HepG2 (cell line): Measurements from ENCODE around the gene BEST2. TPM values are rescaled to one million over a fixed set of nuclear protein-coding genes. Genes with fewer than 3 reads are reported as not detected.

Source experiments
- CBX2 ChIP-seq, 2 experiments: fragments of 200-600 bp in 1 of 2; sonication (generic); formaldehyde crosslinking in 1 of 2; IDR thresholded peaks; 2 replicates each; pipeline versions ENCODE4 v1.7.0 to v1.8.1; 2018 to 2022; ENCODE audit warnings: low read depth in 2 of 2, low read length in 1 of 2, mild to moderate bottlenecking in 1 of 2, missing genetic modification reagents in 1 of 2
- CERS6 ChIP-seq: sonication (generic); formaldehyde crosslinking; IDR thresholded peaks from 2 replicates; pipeline ENCODE4 v1.5.0; 2020; ENCODE audit warnings: missing genetic modification reagents
- FIP1L1 ChIP-seq: fragments of 200-400 bp; formaldehyde crosslinking; IDR thresholded peaks from 2 replicates; pipeline ENCODE4 v1.6.1; 2018; ENCODE audit warnings: low read depth, mild to moderate bottlenecking, low read length, moderate library complexity, borderline replicate concordance; ENCODE audit not compliant: insufficient read depth
- FOXK1 ChIP-seq: sonication (generic); formaldehyde crosslinking; IDR thresholded peaks from 2 replicates; pipeline ENCODE4 v1.4.0; 2020; ENCODE audit warnings: low read depth, missing genetic modification reagents, borderline replicate concordance
- HCFC1 ChIP-seq: fragments of 150-350 bp; IDR thresholded peaks from 2 replicates; pipeline ENCODE4 v1.6.1; 2014; ENCODE audit warnings: low read depth, low read length
- HNF1B ChIP-seq: sonication (generic); formaldehyde crosslinking; IDR thresholded peaks from 2 replicates; pipeline ENCODE4 v1.5.1; 2020; ENCODE audit warnings: mild to moderate bottlenecking, moderate library complexity, missing genetic modification reagents
- HOXA5 ChIP-seq: sonication (generic); formaldehyde crosslinking; IDR thresholded peaks from 2 replicates; pipeline ENCODE4 v1.4.0; 2020; ENCODE audit warnings: missing genetic modification reagents
- IRF1 ChIP-seq: sonication (generic); formaldehyde crosslinking; IDR thresholded peaks from 2 replicates; pipeline ENCODE4 v1.4.0; 2020; ENCODE audit warnings: low read depth, mild to moderate bottlenecking, missing genetic modification reagents
- IRF2 ChIP-seq: IDR thresholded peaks from 2 replicates; pipeline ENCODE4 v1.6.1; 2018; ENCODE audit warnings: missing genetic modification reagents, missing compliant biosample characterization
- MAZ ChIP-seq, 2 experiments: sonication (generic) in 1 of 2; formaldehyde crosslinking in 1 of 2; IDR thresholded peaks; 2 replicates each; pipeline versions ENCODE4 v1.5.0 to v1.6.1; 2012 to 2020; ENCODE audit warnings: low read depth in 2 of 2, mild to moderate bottlenecking in 2 of 2, borderline replicate concordance in 1 of 2, improper control_type of control experiment in 1 of 2, low read length in 1 of 2, missing genetic modification reagents in 1 of 2, moderate library complexity in 1 of 2
- NAIF1 ChIP-seq: sonication (generic); formaldehyde crosslinking; IDR thresholded peaks from 2 replicates; pipeline ENCODE4 v1.5.0; 2020; ENCODE audit warnings: mild to moderate bottlenecking, missing genetic modification reagents, borderline replicate concordance
- NFIB ChIP-seq: sonication (generic); formaldehyde crosslinking; IDR thresholded peaks from 2 replicates; pipeline ENCODE4 v1.9.0; 2021; ENCODE audit warnings: missing genetic modification reagents, mild to moderate bottlenecking, borderline replicate concordance
- RFXAP ChIP-seq: sonication (generic); formaldehyde crosslinking; IDR thresholded peaks from 2 replicates; pipeline ENCODE4 v1.4.0; 2020; ENCODE audit warnings: missing genetic modification reagents, borderline replicate concordance
- SP1 ChIP-seq, 2 experiments: fragments of 450-650 bp in 1 of 2; sonication (generic) in 1 of 2; formaldehyde crosslinking in 1 of 2; IDR thresholded peaks; 2 replicates each; pipeline versions ENCODE4 v1.4.0 to v1.6.1; 2016 to 2020; ENCODE audit warnings: missing genetic modification reagents in 1 of 2
- U2AF1 ChIP-seq: fragments of 200-400 bp; formaldehyde crosslinking; optimal IDR thresholded peaks from 2 replicates; pipeline ENCODE3; 2017; ENCODE audit warnings: mild to moderate bottlenecking, low read depth, low read length
- ZC3H4 ChIP-seq: sonication (generic); formaldehyde crosslinking; IDR thresholded peaks from 2 replicates; pipeline ENCODE4 v1.4.0; 2020; ENCODE audit warnings: missing genetic modification reagents, borderline replicate concordance
- ZNF160 ChIP-seq: sonication (generic); formaldehyde crosslinking; IDR thresholded peaks from 2 replicates; pipeline ENCODE4 v1.8.0; 2022; ENCODE audit warnings: mild to moderate bottlenecking, inconsistent platforms, missing genetic modification reagents
- ZNF549 ChIP-seq: sonication (generic); formaldehyde crosslinking; IDR thresholded peaks from 2 replicates; pipeline ENCODE4 v1.5.0; 2020; ENCODE audit warnings: missing genetic modification reagents
- ZNF564 ChIP-seq: sonication (generic); formaldehyde crosslinking; IDR thresholded peaks from 2 replicates; pipeline ENCODE4 v1.8.1; 2023; ENCODE audit warnings: mild to moderate bottlenecking, missing genetic modification reagents
- ZNF572 ChIP-seq: sonication (generic); formaldehyde crosslinking; IDR thresholded peaks from 2 replicates; pipeline ENCODE4 v1.5.1; 2020; ENCODE audit warnings: mild to moderate bottlenecking, missing genetic modification reagents
- ZNF782 ChIP-seq: sonication (generic); formaldehyde crosslinking; IDR thresholded peaks from 2 replicates; pipeline ENCODE4 v1.4.0; 2020; ENCODE audit warnings: missing genetic modification reagents, mild to moderate bottlenecking, borderline replicate concordance
- ZNF784 ChIP-seq: sonication (generic); formaldehyde crosslinking; IDR thresholded peaks from 2 replicates; pipeline ENCODE4 v1.5.1; 2020; ENCODE audit warnings: missing genetic modification reagents, mild to moderate bottlenecking, borderline replicate concordance
- ZNF816 ChIP-seq: sonication (generic); formaldehyde crosslinking; IDR thresholded peaks from 2 replicates; pipeline ENCODE4 v1.8.0; 2022; ENCODE audit warnings: missing genetic modification reagents, mild to moderate bottlenecking, borderline replicate concordance
- polyA plus RNA-seq, 8 experiments: library from polyadenylated mRNA; depleted of rRNA in 3 of 8; stranded (reverse) in 7 of 8; unstranded in 1 of 8; fragments of >200 nt; fragmentation: Illumina TruSeq in 4 of 8; extraction: Trizol in 4 of 8; gene quantifications; 2 replicates each; pipeline versions ENCODE4 v1.2.1 to v1.2.3, GENCODE V29; 2011 to 2016; ENCODE audit warnings: low read depth in 4 of 8, missing spikeins in 1 of 8, mixed read lengths in 1 of 8; ENCODE audit not compliant: insufficient read depth in 1 of 8
- total RNA-seq, 5 experiments: library from RNA; depleted of rRNA; stranded (reverse); fragments of >200 nt; fragmentation: Illumina TruSeq; extraction: Trizol; gene quantifications; 2 replicates each; pipeline ENCODE4 v1.2.3, GENCODE V29; 2016; ENCODE audit warnings: low read depth in 1 of 5

Gene BEST2
- total and polyA plus RNA-seq, 2 of the 13 experiments (the other 11 are each of a cell fraction or from before 2014, with no cell fraction given), result not detected

GRCh38 chr19:12722566-12723380, 28.8 kb upstream of the BEST2 start (continued):
- TF ChIP-seq HCFC1, result peak; percentile 65
- 0 out of 2 replicates have a peak, but pooled peaks have one; percentile 24 for TF ChIP-seq HOXA5 (CRISPR knock-in tag)
- TF ChIP-seq NFIB, result no peak
- TF ChIP-seq U2AF1, result peak; percentile 89
- no peak for TF ChIP-seq ZNF564 (CRISPR knock-in tag)
- no peak for TF ChIP-seq NAIF1 (CRISPR knock-in tag)
- TF ChIP-seq FIP1L1, result no peak
- no peak for TF ChIP-seq ZNF160 (CRISPR knock-in tag)
- peak; percentile 91; the same call in 1 of the 2 replicates for TF ChIP-seq FOXK1
- no peak for TF ChIP-seq ZNF549 (CRISPR knock-in tag)
- no peak for TF ChIP-seq SP1 (IDR thresholded peaks at IDR 0.05)
- 0 out of 2 replicates have a peak, but pooled peaks have one; percentile 25 for TF ChIP-seq SP1 (CRISPR knock-in tag; IDR thresholded peaks at IDR 0.05)
- TF ChIP-seq CBX2 (IDR thresholded peaks at IDR 0.05; ENCODE audit: low read depth, low read length), result no peak
- TF ChIP-seq CBX2 (CRISPR knock-in tag; IDR thresholded peaks at IDR 0.05; ENCODE audit: low read depth), result no peak
- TF ChIP-seq ZNF572 (CRISPR knock-in tag), result no peak
- peak; percentile 72; the same call in 1 of the 2 replicates for TF ChIP-seq ZC3H4 (CRISPR knock-in tag)
- TF ChIP-seq IRF2 (CRISPR knock-in tag), result peak; percentile 86
- 0 out of 2 replicates have a peak, but pooled peaks have one; percentile 41 for TF ChIP-seq ZNF784 (CRISPR knock-in tag)
- TF ChIP-seq ZNF782 (CRISPR knock-in tag), result peak; percentile 61; the same call in 1 of the 2 replicates
- 0 out of 2 replicates have a peak, but pooled peaks have one; percentile 43 for TF ChIP-seq IRF1 (CRISPR knock-in tag)
- no peak for TF ChIP-seq MAZ (IDR thresholded peaks at IDR 0.05; ENCODE audit: borderline replicate concordance, low read depth, low read length)
- no peak for TF ChIP-seq MAZ (CRISPR knock-in tag; IDR thresholded peaks at IDR 0.05; ENCODE audit: low read depth)
- TF ChIP-seq HNF1B (CRISPR knock-in tag), result no peak; the same call in 1 of the 2 replicates
- peak; percentile 52; the same call in 1 of the 2 replicates for TF ChIP-seq ZNF816 (CRISPR knock-in tag)
- TF ChIP-seq RFXAP (CRISPR knock-in tag), result 0 out of 2 replicates have a peak, but pooled peaks have one; percentile 27
- no peak for TF ChIP-seq CERS6 (CRISPR knock-in tag)
